Measurements from ENCODE around the gene TFDP1. TPM values are rescaled to one million over a fixed set of nuclear protein-coding genes. Genes with fewer than 3 reads are reported as not detected.
A peak's percentile ranks its signal among the peaks of the same experiment; 100 is the strongest.

TFDP1 gene
- total and polyA plus RNA-seq, 10 donors, result 21.7 to 91.7 (median 51.7) TPM

- peaks cover 0 to 72% (median 6%) of the 10 kb centered on the region in 6 donors for H3K36me3 ChIP-seq
- DNase-seq, result no peak
Measured at GRCh38 chr13:113602291-113602988, 17.9 kb downstream of the TFDP1 start.

GRCh38 chr13:113603116-113603710, 18.7 kb downstream of the TFDP1 start:
- DNase-seq, result no peak
- TF ChIP-seq POLR2AphosphoS5 (IDR thresholded peaks at IDR 0.05), result no peak
- no peak for TF ChIP-seq CTCF (IDR thresholded peaks at IDR 0.05 in 8 of 11, conservative IDR thresholded peaks at IDR 0.05 in 3 of 11)
- no peak for TF ChIP-seq POLR2A (IDR thresholded peaks at IDR 0.05)
- intact Hi-C loops (cut with DNase I; ENCODE audit: low total_unique reads), result no loop called here
- 78 to 91% (median 84%) methylated on average over 10 to 13 of the region's 13 CpGs for WGBS, 5 donors
- Histone ChIP-seq H3K27ac (no peak overlapping the region), H3K36me3 (peaks cover 0 to 72% (median 3%) of the 10 kb centered on the region in 6 donors), H3K27me3 (replicated peaks in 1 of 7) (no peaks in the 10 kb centered on the region), H3K4me1 (peaks cover 0 to 36% (median 16%) of the 10 kb centered on the region in 6 donors), H3K4me3 (no peak overlapping the region), H3K9me3 (peaks cover 0 to 7% (median 0%) of the 10 kb centered on the region in 8 donors)

More at GRCh38 chr13:113602291-113602988, 17.9 kb downstream of the TFDP1 start:
- 87 to 96% (median 93%) methylated on average over 15 of the region's 15 CpGs for WGBS, 5 donors
- intact Hi-C loops (cut with DNase I; ENCODE audit: low total_unique reads), result no loop called here
- TF ChIP-seq CTCF (IDR thresholded peaks at IDR 0.05 in 8 of 11, conservative IDR thresholded peaks at IDR 0.05 in 3 of 11) (no peak), POLR2AphosphoS5 (IDR thresholded peaks at IDR 0.05) (no peak), POLR2A (IDR thresholded peaks at IDR 0.05) (no peak)
- peaks cover 0 to 28% (median 12%) of the 10 kb centered on the region in 6 donors for H3K4me1 ChIP-seq
- H3K27me3 ChIP-seq (replicated peaks in 1 of 7), result no peaks in the 10 kb centered on the region
- H3K4me3 ChIP-seq, result no peak overlapping the region
- no peak overlapping the region for H3K27ac ChIP-seq
- peaks cover 0 to 7% (median 0%) of the 10 kb centered on the region in 8 donors for H3K9me3 ChIP-seq

GRCh38 chr13:113604186-113604585, 19.6 kb downstream of the TFDP1 start:
- Histone ChIP-seq H3K27me3 (replicated peaks in 1 of 7) (no peaks in the 10 kb centered on the region), H3K36me3 (peaks cover 0 to 71% (median 2%) of the 10 kb centered on the region in 6 donors), H3K9me3 (peaks cover 0 to 7% (median 0%) of the 10 kb centered on the region in 8 donors), H3K27ac (peak overlapping the region in 1 of 8 donors; percentile 89), H3K4me3 (no peak overlapping the region), H3K4me1 (peaks cover 0 to 45% (median 20%) of the 10 kb centered on the region in 6 donors)
- TF ChIP-seq CTCF (IDR thresholded peaks at IDR 0.05 in 8 of 11, conservative IDR thresholded peaks at IDR 0.05 in 3 of 11) (no peak), POLR2AphosphoS5 (IDR thresholded peaks at IDR 0.05) (no peak), POLR2A (IDR thresholded peaks at IDR 0.05) (no peak)
- intact Hi-C loops (cut with DNase I; ENCODE audit: low total_unique reads), result no loop called here
- 83 to 94% (median 85%) methylated on average over 1 of the region's 1 CpG; no CpG with 5 or more reads in 1 of the 5 donors for WGBS, 5 donors
- no peak for DNase-seq

GRCh38 chr13:113605461-113605860, 20.9 kb downstream of the TFDP1 start:
- intact Hi-C loops (cut with DNase I; ENCODE audit: low total_unique reads), result no loop called here
- Histone ChIP-seq H3K27me3 (replicated peaks in 1 of 7) (no peaks in the 10 kb centered on the region), H3K27ac (peak overlapping the region in 2 of 8 donors; percentile 87 to 89), H3K4me3 (no peak overlapping the region), H3K4me1 (peaks cover 0 to 51% (median 21%) of the 10 kb centered on the region in 6 donors), H3K9me3 (no peaks in the 10 kb centered on the region), H3K36me3 (peaks cover 0 to 71% (median 0%) of the 10 kb centered on the region in 6 donors)
- no peak for TF ChIP-seq CTCF (IDR thresholded peaks at IDR 0.05 in 8 of 11, conservative IDR thresholded peaks at IDR 0.05 in 3 of 11)
- TF ChIP-seq POLR2A (IDR thresholded peaks at IDR 0.05), result no peak
- TF ChIP-seq POLR2AphosphoS5 (IDR thresholded peaks at IDR 0.05), result no peak
- DNase-seq, result no peak
- 96 to 100% (median 96%) methylated on average over 7 to 8 of the region's 8 CpGs for WGBS, 5 donors

All from spleen (tissue), 11 donors.